Mesenchymal stem cell (in vitro differentiated cells and primary cell): Measurements from ENCODE around the gene PIGB. TPM values are rescaled to one million over a fixed set of nuclear protein-coding genes. Genes with fewer than 3 reads are reported as not detected.

Experiments used
- DNase-seq: peaks from one replicate; pipeline ENCODE4 v3.0.0-alpha.2; 2013
- H2AFZ ChIP-seq: one replicate; pipeline ENCODE4 v1.6.1; 2013; ENCODE audit warnings: low read depth, mild to moderate bottlenecking, control low read depth, inconsistent platforms, low read length, moderate library complexity
- H2AK5ac ChIP-seq: 2 replicates; pipeline ENCODE4 v1.6.1; 2013; ENCODE audit warnings: low read length, moderate library complexity, mild to moderate bottlenecking, inconsistent platforms; ENCODE audit not compliant: severe bottlenecking
- H2BK120ac ChIP-seq: one replicate; pipeline ENCODE4 v1.6.1; 2013; ENCODE audit warnings: low read depth, mild to moderate bottlenecking, inconsistent platforms, low read length, moderate library complexity
- H2BK12ac ChIP-seq, 2 experiments: one replicate each; pipeline ENCODE4 v1.6.1; 2013; ENCODE audit warnings: inconsistent platforms in 2 of 2, low read length in 2 of 2, mild to moderate bottlenecking in 2 of 2, moderate library complexity in 2 of 2, control low read depth in 1 of 2
- H2BK15ac ChIP-seq: one replicate; pipeline ENCODE4 v1.6.1; 2013; ENCODE audit warnings: mild to moderate bottlenecking, low read depth, inconsistent platforms; ENCODE audit not compliant: poor library complexity, severe bottlenecking
- H2BK5ac ChIP-seq: 2 replicates; pipeline ENCODE4 v1.6.1; 2013; ENCODE audit warnings: low read depth, mild to moderate bottlenecking, low read length, control low read depth, inconsistent platforms; ENCODE audit not compliant: poor library complexity, severe bottlenecking
- H3K14ac ChIP-seq, 2 experiments: one replicate each; pipeline ENCODE4 v1.6.1; 2013; ENCODE audit warnings: inconsistent platforms in 2 of 2, low read length in 2 of 2, control low read depth in 1 of 2, mild to moderate bottlenecking in 1 of 2, moderate library complexity in 1 of 2
- H3K18ac ChIP-seq, 2 experiments: one replicate each; pipeline ENCODE4 v1.6.1; 2013; ENCODE audit warnings: inconsistent platforms in 2 of 2, low read length in 2 of 2, control low read depth in 1 of 2, low read depth in 1 of 2, mild to moderate bottlenecking in 1 of 2
- H3K23ac ChIP-seq, 2 experiments: one replicate each; pipeline ENCODE4 v1.6.1; 2013; ENCODE audit warnings: inconsistent platforms in 2 of 2, low read length in 2 of 2, mild to moderate bottlenecking in 2 of 2, moderate library complexity in 2 of 2, control low read depth in 1 of 2
- H3K27ac ChIP-seq: 2 replicates; pipeline ENCODE4 v1.5.1; 2013; ENCODE audit warnings: mild to moderate bottlenecking, moderate library complexity, low read length, control low read depth, inconsistent platforms; ENCODE audit not compliant: poor library complexity, severe bottlenecking
- H3K27me3 ChIP-seq, 2 experiments: 2 replicates each; pipeline versions ENCODE4 v1.6.1 to v1.7.0; 2013; ENCODE audit warnings: low read length in 2 of 2, mild to moderate bottlenecking in 2 of 2, moderate library complexity in 2 of 2, control low read depth in 1 of 2, inconsistent platforms in 1 of 2; ENCODE audit not compliant: control insufficient read depth in 1 of 2, insufficient read depth in 1 of 2
- H3K36me3 ChIP-seq, 2 experiments: 2 replicates each; pipeline versions ENCODE4 v1.6.1 to v1.7.0; 2013; ENCODE audit warnings: low read length in 2 of 2, control low read depth in 1 of 2, inconsistent platforms in 1 of 2, low read depth in 1 of 2, mild to moderate bottlenecking in 1 of 2; ENCODE audit not compliant: insufficient read depth in 2 of 2, control insufficient read depth in 1 of 2
- H3K4ac ChIP-seq, 2 experiments: one replicate each; pipeline ENCODE4 v1.6.1; 2013; ENCODE audit warnings: inconsistent platforms in 2 of 2, low read length in 2 of 2, mild to moderate bottlenecking in 2 of 2, moderate library complexity in 2 of 2, control low read depth in 1 of 2, low read depth in 1 of 2
- H3K4me1 ChIP-seq: 2 replicates; pipeline ENCODE4 v1.6.1; 2013; ENCODE audit warnings: low read depth, low read length, control low read depth; ENCODE audit not compliant: control insufficient read depth, insufficient read depth
- H3K4me2 ChIP-seq: 2 replicates; pipeline ENCODE4 v1.6.1; 2013; ENCODE audit warnings: low read length, mild to moderate bottlenecking, inconsistent platforms; ENCODE audit not compliant: poor library complexity, severe bottlenecking
- H3K4me3 ChIP-seq, 2 experiments: 2 replicates each; pipeline versions ENCODE4 v1.5.1 to v1.7.0; 2013; ENCODE audit warnings: low read length in 2 of 2, mild to moderate bottlenecking in 2 of 2, control low read depth in 1 of 2, low read depth in 1 of 2; ENCODE audit not compliant: insufficient read depth in 1 of 2
- H3K79me1 ChIP-seq: replicated peaks from 2 replicates; pipeline ENCODE4 v1.6.1; 2013; ENCODE audit warnings: mild to moderate bottlenecking, control low read depth, low read length, inconsistent platforms; ENCODE audit not compliant: poor library complexity, severe bottlenecking
- H3K9ac ChIP-seq: 2 replicates; pipeline ENCODE4 v1.7.0; 2013; ENCODE audit warnings: mild to moderate bottlenecking, low read length, moderate library complexity
- H3K9me3 ChIP-seq: 2 replicates; pipeline ENCODE4 v1.7.0; 2013; ENCODE audit warnings: mild to moderate bottlenecking, low read length; ENCODE audit not compliant: control insufficient read depth
- H4K8ac ChIP-seq: one replicate; pipeline ENCODE4 v1.6.1; 2013; ENCODE audit warnings: inconsistent platforms, mild to moderate bottlenecking, low read length, moderate library complexity
- H4K91ac ChIP-seq: one replicate; pipeline ENCODE4 v1.6.1; 2013; ENCODE audit warnings: mild to moderate bottlenecking, low read length, inconsistent platforms
- WGBS: methylation state at CpG from one replicate; pipeline ENCODE4 v1.1.7; 2013; ENCODE audit warnings: mixed read lengths; 5-methylcytosine and 5-hydroxymethylcytosine counted together
- polyA plus RNA-seq, 2 experiments: library from polyadenylated mRNA; stranded (reverse); fragments of 200-250 nt; gene quantifications; one replicate each; pipeline ENCODE4 v1.2.3, GENCODE V29; 2013

Gene PIGB
- polyA plus RNA-seq (2013, experiment 1 of 2): 17.1 TPM
- 17.9 TPM for polyA plus RNA-seq (2013, experiment 2 of 2)

GRCh38 chr15:55318588-55319494 is at the start of gene PIGB, which contains the start of gene PIGBOS1:
Gene PIGB (plus strand): TSS chr15:55319222. CDS start chr15:55319251, 29 bp downstream.
Gene PIGBOS1 (minus strand): TSS chr15:55319123. CDS start chr15:55317792, 1,331 bp downstream.
- peak within 1 kb of the TSS; percentile 98 for H3K9ac ChIP-seq
- peak within 1 kb of the TSS; percentile 18 for H4K91ac ChIP-seq
- peak within 1 kb of the TSS; percentile 81 for H2AFZ ChIP-seq
- peak within 1 kb of the TSS; percentile 97 for H2BK5ac ChIP-seq
- peak within 1 kb of the TSS; percentile 89 for H3K4me3 ChIP-seq
- peak; percentile 94 for DNase-seq
- peak within 1 kb of the TSS; percentile 80 for H2BK15ac ChIP-seq
- 2% methylated on average over 46 of the region's 49 CpGs for WGBS
- peak within 1 kb of the TSS; percentile 97 for H2BK120ac ChIP-seq
- no peaks in the 10 kb centered on the region for H3K9me3 ChIP-seq
- H3K27ac ChIP-seq: peak within 1 kb of the TSS; percentile 92
- peaks cover 18% of the 10 kb centered on the region for H3K79me1 ChIP-seq
- H3K36me3 ChIP-seq: no peaks in the 10 kb centered on the region
- H3K14ac ChIP-seq: peak within 1 kb of the TSS in 1 of 2 experiments; percentile 87
- H2BK12ac ChIP-seq: no peak within 1 kb of the TSS
- H3K4me1 ChIP-seq: peaks cover 8% of the 10 kb centered on the region
- H2AK5ac ChIP-seq: no peak within 1 kb of the TSS
- peak within 1 kb of the TSS; percentile 87 to 95 for H3K18ac ChIP-seq
- peak within 1 kb of the TSS; percentile 82 for H3K4me2 ChIP-seq
- H3K4ac ChIP-seq: peak within 1 kb of the TSS; percentile 98
- H4K8ac ChIP-seq: peak within 1 kb of the TSS; percentile 99
- peak within 1 kb of the TSS in 1 of 2 experiments; percentile 86 for H3K23ac ChIP-seq
- no peaks in the 10 kb centered on the region for H3K27me3 ChIP-seq

- H2AK5ac ChIP-seq: no peak overlapping the region
- no peak overlapping the region for H3K27ac ChIP-seq
- H3K9ac ChIP-seq: no peak overlapping the region
- peaks cover 0 to 9% of the 10 kb centered on the region in 2 experiments for H3K36me3 ChIP-seq
- 71% methylated on average over 4 of the region's 6 CpGs for WGBS
- H3K4me1 ChIP-seq: peaks cover 4% of the 10 kb centered on the region
- peaks cover 31% of the 10 kb centered on the region for H3K79me1 ChIP-seq
- no peaks in the 10 kb centered on the region for H3K27me3 ChIP-seq
- no peak overlapping the region for H2BK5ac ChIP-seq
- H3K18ac ChIP-seq: no peak overlapping the region
- no peak overlapping the region for H3K4me3 ChIP-seq
- H3K23ac ChIP-seq: no peak overlapping the region
- no peak for DNase-seq
- H3K9me3 ChIP-seq: no peaks in the 10 kb centered on the region
- no peak overlapping the region for H2BK12ac ChIP-seq
- H3K14ac ChIP-seq: no peak overlapping the region
- no peak overlapping the region for H3K4me2 ChIP-seq
- H2BK15ac ChIP-seq: no peak overlapping the region
- no peak overlapping the region for H2AFZ ChIP-seq
- H3K4ac ChIP-seq: no peak overlapping the region
- no peak overlapping the region for H2BK120ac ChIP-seq
- no peak overlapping the region for H4K91ac ChIP-seq
- no peak overlapping the region for H4K8ac ChIP-seq
Measured at GRCh38 chr15:55270291-55270690, 48.7 kb upstream of the PIGB start.

GRCh38 chr15:55276324-55276723 is 42.7 kb upstream of the PIGB start:
- DNase-seq: no peak
- H3K14ac ChIP-seq: no peak overlapping the region
- no peak overlapping the region for H3K4me2 ChIP-seq
- H3K9me3 ChIP-seq: no peaks in the 10 kb centered on the region
- peak overlapping the region; percentile 57 for H2BK5ac ChIP-seq
- WGBS: 95% methylated on average over 2 of the region's 5 CpGs
- H2AK5ac ChIP-seq: no peak overlapping the region
- no peak overlapping the region for H3K18ac ChIP-seq
- no peak overlapping the region for H3K23ac ChIP-seq
- H3K4me3 ChIP-seq: no peak overlapping the region
- H2BK120ac ChIP-seq: peak overlapping the region; percentile 19
- no peak overlapping the region for H3K4ac ChIP-seq
- H3K27ac ChIP-seq: no peak overlapping the region
- H3K4me1 ChIP-seq: no peaks in the 10 kb centered on the region
- no peak overlapping the region for H4K91ac ChIP-seq
- H4K8ac ChIP-seq: no peak overlapping the region
- no peak overlapping the region for H2AFZ ChIP-seq
- no peaks in the 10 kb centered on the region for H3K27me3 ChIP-seq
- H2BK12ac ChIP-seq: no peak overlapping the region
- H3K9ac ChIP-seq: no peak overlapping the region
- H3K36me3 ChIP-seq: no peaks in the 10 kb centered on the region
- H3K79me1 ChIP-seq: peaks cover 13% of the 10 kb centered on the region
- peak overlapping the region; percentile 67 for H2BK15ac ChIP-seq

GRCh38 chr15:55277116-55277564 is 41.9 kb upstream of the PIGB start:
- Histone ChIP-seq H3K36me3 (no peaks in the 10 kb centered on the region), H2AFZ (no peak overlapping the region), H3K79me1 (peaks cover 15% of the 10 kb centered on the region), H3K14ac (no peak overlapping the region), H3K27me3 (no peaks in the 10 kb centered on the region), H3K18ac (peak overlapping the region; percentile 1 to 61), H4K8ac (peak overlapping the region; percentile 74), H3K9ac (no peak overlapping the region), H3K4ac (no peak overlapping the region), H2AK5ac (no peak overlapping the region), H3K27ac (no peak overlapping the region), H4K91ac (no peak overlapping the region), H3K4me1 (no peaks in the 10 kb centered on the region), H2BK12ac (peak overlapping the region in 1 of 2 experiments; percentile 22), H2BK120ac (no peak overlapping the region), H3K4me3 (no peak overlapping the region), H2BK5ac (no peak overlapping the region), H3K9me3 (no peaks in the 10 kb centered on the region), H3K4me2 (no peak overlapping the region), H2BK15ac (no peak overlapping the region), H3K23ac (no peak overlapping the region)
- WGBS: 48% methylated on average over 7 of the region's 7 CpGs
- peak; percentile 81 for DNase-seq
